Measurements from ENCODE around the gene ZEB1. TPM values are rescaled to one million over a fixed set of nuclear protein-coding genes. Genes with fewer than 3 reads are reported as not detected.
A peak's percentile ranks its signal among the peaks of the same experiment; 100 is the strongest.
"Not testable (repeated sequence)": the region's sequence is repeated elsewhere in the genome, so short reads cannot be mapped to it uniquely, and the experiment has no call there.

ZEB1 gene
- total RNA-seq, 1 donor from 2014 or later, result 9.3 TPM

DNA sequence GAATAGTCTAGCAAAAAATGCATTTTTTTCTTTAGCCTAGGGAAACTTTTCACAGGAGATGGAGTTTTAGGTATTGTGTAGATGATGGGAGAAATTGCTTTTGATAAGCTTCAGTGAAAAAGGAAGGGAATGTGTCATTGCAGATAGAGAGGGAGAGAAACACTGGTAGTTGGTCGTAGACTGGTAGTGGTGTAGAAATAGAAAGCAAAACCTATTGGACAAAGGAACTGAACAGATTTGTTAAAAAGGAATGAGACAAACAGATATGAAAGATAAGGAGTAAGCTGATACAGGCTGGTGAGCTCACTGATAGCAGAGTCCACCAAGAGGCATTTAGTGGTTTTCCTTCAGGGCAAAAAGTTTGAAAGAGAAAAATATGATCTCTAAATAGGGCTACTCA is 94.3 kb downstream of the ZEB1 start:
- ATAC-seq (peak; percentile 72), DNase-seq (ENCODE audit: low spot score) (no peak)

DNA sequence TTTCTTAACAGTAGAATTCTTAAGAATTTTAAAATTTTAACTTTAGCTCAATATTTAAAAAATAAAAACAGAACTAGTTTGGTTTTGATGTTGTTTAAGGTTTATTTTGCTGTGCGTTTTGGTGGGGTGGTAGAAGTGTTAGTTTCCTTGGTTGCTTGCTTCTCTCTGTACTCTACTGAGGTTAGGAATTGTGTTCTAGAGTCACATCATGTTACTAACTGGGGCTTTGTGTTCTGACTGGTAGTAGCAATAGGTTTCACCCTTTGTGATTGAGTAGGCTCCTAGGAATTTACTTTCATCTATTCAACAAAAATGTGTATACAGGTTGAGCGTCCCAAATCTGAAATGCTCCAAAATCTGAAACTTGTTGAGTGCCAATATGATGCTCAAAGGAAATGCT is 99.5 kb downstream of the ZEB1 start:
- no peak for DNase-seq (ENCODE audit: low spot score)
- ATAC-seq, result no peak

GRCh38 chr10:31419394-31420063 is 100.5 kb downstream of the ZEB1 start:
- ATAC-seq (no peak), DNase-seq (ENCODE audit: low spot score) (no peak)

DNA sequence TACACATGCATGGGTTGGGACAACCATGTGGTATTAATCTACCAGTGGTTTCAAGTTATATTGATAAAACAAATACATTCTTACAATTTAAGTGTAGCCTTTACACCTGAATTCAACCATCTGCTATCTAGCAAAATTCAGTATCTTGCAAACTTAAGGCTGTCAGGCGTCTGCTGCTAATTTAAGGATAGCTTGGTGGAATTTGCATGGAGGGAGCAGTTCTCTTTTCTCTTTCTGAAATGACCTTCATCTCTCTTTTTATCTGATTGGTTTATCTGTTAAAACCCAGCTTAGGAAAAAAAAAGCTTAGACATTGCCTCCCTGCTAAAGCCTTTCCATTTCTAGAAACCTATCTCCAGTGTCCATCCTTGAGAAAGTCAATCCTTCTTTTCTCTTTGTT is 102.3 kb downstream of the ZEB1 start:
- DNase-seq (ENCODE audit: low spot score), result no peak
- ATAC-seq, result no peak

GRCh38 chr10:31422634-31423033 is 103.6 kb downstream of the ZEB1 start:
- ATAC-seq, result no peak

DNA sequence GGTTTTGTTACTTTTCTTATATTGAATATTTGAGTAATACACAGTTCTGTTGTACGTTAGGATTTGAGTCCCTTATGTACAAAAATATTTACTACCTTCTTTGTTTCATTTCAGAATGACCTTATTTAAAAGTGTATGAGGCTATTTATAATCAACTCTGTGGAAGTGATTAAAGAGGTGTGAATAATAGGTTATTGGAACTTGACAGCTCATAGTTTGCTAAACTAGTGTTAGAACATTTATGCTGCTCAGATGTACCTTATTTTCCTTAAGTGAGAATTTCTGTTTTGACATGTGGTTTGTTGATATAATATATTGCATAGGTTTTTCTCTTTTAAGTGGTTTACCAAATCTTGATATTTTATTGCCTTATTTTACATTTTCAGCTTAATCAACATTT is 105.5 kb downstream of the ZEB1 start:
- DNase-seq (ENCODE audit: low spot score) (no peak), ATAC-seq (no peak)

More at GRCh38 chr10:31422634-31423033, 103.6 kb downstream of the ZEB1 start:
- no peak for DNase-seq (ENCODE audit: low spot score)

DNA sequence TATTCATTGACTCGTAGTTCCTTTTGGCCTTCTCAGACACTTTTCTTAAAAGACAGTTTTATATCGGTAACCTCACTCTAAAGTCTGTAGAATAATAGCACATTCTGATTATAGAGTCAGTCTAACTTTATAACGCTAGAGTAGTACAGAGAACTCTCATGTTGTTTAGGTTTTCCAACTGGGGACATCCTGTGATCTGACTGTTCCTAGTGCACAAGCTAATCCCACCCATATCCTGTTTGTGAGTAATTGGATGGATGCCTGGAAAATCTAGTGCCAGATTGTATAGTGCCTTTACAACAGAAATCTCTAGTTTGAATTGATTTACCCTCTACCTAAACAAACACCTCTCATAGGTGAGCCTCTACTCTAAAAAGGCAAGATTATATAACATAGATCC is 107.4 kb downstream of the ZEB1 start:
- DNase-seq (ENCODE audit: low spot score) (no peak), ATAC-seq (peak; percentile 60)

DNA sequence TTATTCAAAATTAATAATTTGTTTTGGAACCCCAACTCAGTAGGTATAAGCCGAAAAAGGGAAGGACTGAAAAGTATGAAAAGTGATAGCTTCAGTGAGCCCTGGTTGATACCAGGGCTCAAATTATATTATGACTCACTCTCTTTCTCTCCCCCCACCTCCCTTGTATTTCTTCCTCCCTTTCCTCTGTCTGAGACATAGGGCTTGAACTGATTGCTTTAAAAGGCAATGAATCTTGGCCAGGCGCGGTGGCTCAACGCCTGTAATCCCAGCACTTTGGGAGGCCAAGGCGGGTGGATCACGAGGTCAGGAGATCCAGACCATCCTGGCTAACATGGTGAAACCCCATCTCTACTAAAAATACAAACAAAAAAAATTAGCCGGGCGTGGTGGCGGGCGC is 108.3 kb downstream of the ZEB1 start:
- not testable (repeated sequence) for DNase-seq (ENCODE audit: low spot score); ATAC-seq

GRCh38 chr10:31428499-31428898 is 109.5 kb downstream of the ZEB1 start:
- ATAC-seq, result not testable (repeated sequence)

GRCh38 chr10:31431021-31431420 is 112.0 kb downstream of the ZEB1 start:
- DNase-seq (ENCODE audit: low spot score) (no peak), ATAC-seq (peak; percentile 31)

More at GRCh38 chr10:31428499-31428898, 109.5 kb downstream of the ZEB1 start:
- DNase-seq (ENCODE audit: low spot score), result not testable (repeated sequence)

DNA sequence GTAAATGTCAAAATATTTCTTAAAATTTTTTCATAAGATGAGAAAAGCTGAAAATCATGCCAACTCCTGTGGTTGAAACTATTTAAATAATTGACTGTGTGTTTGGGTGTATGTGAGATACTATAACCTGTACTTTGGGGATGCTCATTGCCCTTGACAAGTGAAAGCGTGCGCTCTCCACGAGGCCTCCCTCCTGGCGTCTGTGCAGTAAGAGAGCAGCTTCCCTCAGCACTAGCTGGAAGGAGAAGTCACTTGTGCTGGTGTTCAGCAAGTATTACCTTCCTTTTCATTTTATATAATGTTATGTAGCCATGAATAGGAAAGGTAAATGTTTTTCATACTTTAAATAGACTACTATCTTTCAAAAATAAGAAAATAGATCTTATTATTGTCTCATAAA is 118.9 kb downstream of the ZEB1 start:
- DNase-seq (ENCODE audit: low spot score), result no peak

GRCh38 chr10:31451766-31452165 is 132.8 kb downstream of the ZEB1 start:
- DNase-seq (ENCODE audit: low spot score) (no peak), ATAC-seq (no peak)

More for the DNA sequence above, 118.9 kb downstream of the ZEB1 start:
- no peak for ATAC-seq

DNA sequence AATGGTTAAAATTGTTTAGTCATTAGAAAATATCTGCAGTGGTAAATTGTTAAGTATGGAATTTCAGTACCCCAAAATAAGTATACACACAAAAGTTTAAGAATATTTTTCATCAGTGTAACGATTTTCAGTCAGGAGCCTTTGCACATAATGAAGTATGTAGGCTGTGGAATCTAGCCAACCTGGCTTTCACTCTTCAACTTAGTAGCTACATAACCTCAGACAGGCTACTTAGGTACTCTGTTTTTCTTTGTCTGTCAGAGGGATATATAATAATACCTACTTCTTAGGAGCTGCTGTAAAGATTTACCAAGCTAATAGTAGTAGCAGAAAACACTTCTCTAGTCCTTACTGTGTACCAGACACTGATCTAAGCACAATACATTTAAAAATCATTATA is 137.5 kb downstream of the ZEB1 start:
- no peak for ATAC-seq
- no peak for DNase-seq (ENCODE audit: low spot score)

- DNase-seq (ENCODE audit: low spot score) (no peak), ATAC-seq (no peak)
Observed at GRCh38 chr10:31457858-31458257, 138.8 kb downstream of the ZEB1 start.

GRCh38 chr10:31458974-31459373 is 140.0 kb downstream of the ZEB1 start:
- DNase-seq (ENCODE audit: low spot score) (no peak), ATAC-seq (no peak)

- ATAC-seq, result no peak
Observed at GRCh38 chr10:31460242-31460641, 141.2 kb downstream of the ZEB1 start.

DNA sequence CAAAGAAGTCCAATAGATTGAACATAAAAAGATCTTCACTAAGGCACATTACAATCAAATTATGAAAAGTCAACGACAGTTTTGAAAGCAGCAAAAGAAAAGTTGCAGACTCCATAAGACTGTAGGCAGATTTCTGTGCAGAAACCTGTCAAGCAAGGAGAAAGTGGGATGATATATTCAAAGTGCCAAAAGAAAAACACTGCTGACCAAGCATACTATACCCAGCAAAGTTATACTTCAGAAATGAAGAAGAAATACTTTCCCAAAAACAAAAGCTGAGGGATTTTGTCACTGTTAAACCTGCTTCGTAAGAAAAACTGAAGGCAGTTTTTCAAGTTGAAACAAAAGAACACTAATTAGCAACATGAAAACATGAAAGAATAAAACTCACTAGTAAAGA is 145.5 kb downstream of the ZEB1 start:
- ATAC-seq, result no peak
- no peak for DNase-seq (ENCODE audit: low spot score)

More at GRCh38 chr10:31460242-31460641, 141.2 kb downstream of the ZEB1 start:
- no peak for DNase-seq (ENCODE audit: low spot score)

- ATAC-seq, result peak; percentile 28
- no peak for DNase-seq (ENCODE audit: low spot score)
Observed at GRCh38 chr10:31466313-31466712, 147.3 kb downstream of the ZEB1 start.

- DNase-seq (ENCODE audit: low spot score), result peak; percentile 53
- ATAC-seq, result peak; percentile 99
Observed at GRCh38 chr10:31467791-31468535, 148.9 kb downstream of the ZEB1 start.

GRCh38 chr10:31468536-31468859 is 149.5 kb downstream of the ZEB1 start:
- no peak for ATAC-seq
- DNase-seq (ENCODE audit: low spot score), result no peak

GRCh38 chr10:31475519-31475918 is 156.5 kb downstream of the ZEB1 start:
- DNase-seq (ENCODE audit: low spot score) (no peak), ATAC-seq (no peak)

DNA sequence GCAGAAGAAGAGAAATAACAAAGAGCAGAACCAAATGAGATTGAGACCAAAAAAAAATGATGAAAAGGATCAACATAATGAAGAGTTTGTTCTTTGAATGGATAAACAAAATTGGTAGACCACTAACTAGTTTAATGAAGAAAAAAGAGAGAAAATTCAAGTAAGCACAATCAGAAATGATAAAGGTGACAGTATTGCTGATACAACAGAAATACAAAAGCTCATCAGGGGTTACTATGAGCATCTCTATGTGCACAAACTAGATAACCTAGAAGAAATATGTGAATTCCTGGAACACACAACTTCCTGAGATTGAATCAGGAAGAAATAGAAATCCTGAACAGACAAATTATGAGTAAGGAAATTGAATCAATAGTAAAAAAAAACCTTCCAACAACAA is 157.1 kb downstream of the ZEB1 start:
- ATAC-seq (no peak), DNase-seq (ENCODE audit: low spot score) (no peak)

GRCh38 chr10:31477584-31477983 is 158.6 kb downstream of the ZEB1 start:
- DNase-seq (ENCODE audit: low spot score), result no peak
- ATAC-seq, result no peak

Measured in left lobe of liver (tissue), 2 donors.